ENCODE data around the gene C17orf58.
"Not testable (repeated sequence)": the region's sequence is repeated elsewhere in the genome, so short reads cannot be mapped to it uniquely, and the experiment has no call there.

Gene C17orf58

DNA sequence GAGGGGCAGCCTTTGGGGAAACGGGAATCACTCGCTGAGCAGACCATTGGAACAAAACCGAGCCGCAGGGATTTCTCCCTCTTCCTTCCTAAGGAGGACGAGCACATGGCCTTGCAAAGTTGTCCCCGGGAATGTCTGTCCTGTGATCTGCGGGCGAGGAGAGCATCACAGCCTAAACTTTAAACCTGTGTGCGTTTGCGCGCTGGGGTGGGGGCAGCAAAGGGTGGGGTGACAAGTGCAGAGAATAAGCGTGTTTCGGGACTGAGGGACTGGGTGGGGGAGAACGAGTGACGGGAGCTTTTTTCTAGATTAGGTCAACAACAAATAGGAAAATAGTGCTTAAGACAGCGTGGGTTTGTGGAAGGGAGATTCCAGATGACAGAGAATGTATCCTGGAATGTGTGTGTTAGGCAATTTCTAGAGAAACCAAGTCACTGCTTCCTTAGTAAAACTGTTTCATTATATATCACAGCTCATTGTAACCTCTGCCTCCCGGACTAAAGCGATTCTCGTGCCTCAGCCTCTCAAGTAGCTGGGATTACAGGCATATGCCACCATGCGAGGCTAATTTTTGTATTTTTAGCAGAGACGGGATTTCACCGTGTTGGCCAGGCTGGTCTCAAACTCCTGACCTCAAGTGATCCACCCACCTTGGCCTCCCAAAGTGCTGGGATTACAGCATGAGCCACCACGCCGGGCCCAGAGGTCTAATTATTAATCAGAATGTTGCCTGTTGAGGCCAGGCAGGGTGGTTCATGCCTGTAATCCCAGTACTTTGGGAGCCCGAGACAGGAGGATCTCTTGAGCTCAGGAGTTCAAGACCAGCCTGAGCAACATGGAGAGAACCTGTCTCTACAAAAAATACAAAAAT is at the start of gene C17orf58:
TSS of gene C17orf58 (minus strand) at position 169 of the 871 bp plus-strand sequence. CDS start 271 bp downstream, outside the sequence.
- not testable (repeated sequence) for DNase-seq (ENCODE audit: low read depth)

DNA sequence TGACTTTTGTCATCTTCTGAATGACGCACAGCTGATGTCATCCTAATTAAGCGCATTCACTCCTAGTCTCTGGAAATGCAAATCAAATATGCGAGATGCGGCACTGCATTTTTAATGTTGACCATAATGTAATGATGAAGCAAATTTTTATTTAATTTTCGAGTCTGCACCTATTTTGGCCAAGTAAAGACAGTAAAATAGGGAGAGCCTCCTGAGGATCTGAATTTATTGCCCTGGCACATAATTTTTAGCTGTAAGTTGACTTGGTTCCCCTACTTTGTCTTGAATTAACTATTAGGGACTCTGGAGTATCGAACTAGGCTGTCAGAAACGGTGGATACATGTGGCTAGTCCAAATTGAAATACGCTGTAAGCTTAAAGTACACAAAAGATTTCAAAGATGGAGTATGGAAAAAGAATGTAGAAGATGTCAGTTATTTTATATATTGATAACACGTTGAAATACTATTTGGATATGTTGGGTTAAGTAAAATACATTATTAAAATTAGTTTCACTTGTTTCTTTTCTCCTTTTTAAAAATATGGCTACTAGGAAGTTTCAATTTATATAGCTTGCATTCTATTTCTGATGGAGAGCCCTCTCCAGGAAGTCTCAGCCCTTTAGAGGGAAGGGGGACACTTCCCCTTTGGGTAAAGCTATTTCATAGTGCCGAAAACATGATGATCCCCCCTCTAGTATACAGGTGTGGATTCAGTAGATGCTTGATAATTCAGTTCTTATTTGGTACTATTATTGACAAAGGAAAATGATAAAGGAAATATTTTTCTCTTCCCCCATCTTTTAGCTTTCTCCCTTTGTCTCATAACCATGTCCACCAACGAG is 40.3 kb upstream of the C17orf58 start:
- no peak for DNase-seq (ENCODE audit: low read depth)

DNA sequence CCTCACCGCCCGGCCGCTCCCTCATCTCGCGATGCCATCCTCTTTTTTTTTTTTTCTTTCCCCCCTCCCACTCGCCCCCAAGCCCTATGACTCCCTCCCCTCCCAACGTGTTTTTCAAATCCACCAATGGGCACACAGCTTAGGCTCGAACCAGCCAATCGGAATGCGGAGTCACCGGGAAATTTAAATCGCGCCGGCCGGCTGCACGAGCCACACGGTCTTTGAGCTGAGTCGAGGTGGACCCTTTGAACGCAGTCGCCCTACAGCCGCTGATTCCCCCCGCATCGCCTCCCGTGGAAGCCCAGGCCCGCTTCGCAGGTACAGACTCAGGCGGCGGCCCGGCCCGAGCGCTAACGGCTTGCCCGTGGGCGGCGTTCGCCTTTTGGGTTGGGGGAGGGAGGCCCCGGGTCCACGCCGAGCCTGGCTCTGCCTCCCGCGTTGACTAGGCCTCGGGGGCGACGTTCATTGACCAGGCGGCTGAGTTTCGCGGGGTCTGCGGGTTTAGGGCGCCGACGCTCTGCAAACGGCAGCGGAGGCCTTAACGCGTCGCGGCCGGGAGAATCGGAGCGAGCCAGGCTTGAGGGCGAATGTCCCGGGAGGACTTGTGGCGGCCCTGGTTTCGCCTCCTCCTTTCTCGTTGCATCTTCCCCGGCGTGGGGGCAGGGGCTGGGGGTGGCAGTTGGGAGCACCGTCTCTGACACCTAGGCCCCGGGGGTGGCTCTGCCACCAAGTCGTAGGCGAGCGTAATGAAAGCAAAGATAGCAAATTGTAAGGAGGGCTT is 39.4 kb upstream of the C17orf58 start, which contains the start of gene KPNA2:
TSS of gene KPNA2 (plus strand) at position 213 of the 781 bp plus-strand sequence. CDS start 1,398 bp downstream, outside the sequence.
- DNase-seq (ENCODE audit: low read depth), result peak; percentile 80

DNA sequence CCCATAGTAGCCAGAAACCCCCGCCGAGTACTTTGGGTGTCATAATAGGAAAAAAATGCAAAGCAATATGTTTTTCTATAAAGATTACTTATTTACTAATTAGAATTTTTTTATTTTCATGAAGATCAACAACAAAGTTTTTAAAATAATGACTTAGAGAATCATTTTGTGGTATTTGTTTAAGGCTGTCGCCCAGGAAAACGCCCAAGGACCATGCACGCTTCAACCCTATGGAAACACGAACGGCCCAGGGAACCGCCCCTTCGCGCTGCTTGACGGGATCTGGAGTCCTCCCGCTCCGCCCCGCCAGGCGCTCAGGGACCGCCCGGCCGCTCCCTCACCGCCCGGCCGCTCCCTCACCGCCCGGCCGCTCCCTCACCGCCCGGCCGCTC is 38.9 kb upstream of the C17orf58 start:
- peak; percentile 81 for DNase-seq (ENCODE audit: low read depth)

DNA sequence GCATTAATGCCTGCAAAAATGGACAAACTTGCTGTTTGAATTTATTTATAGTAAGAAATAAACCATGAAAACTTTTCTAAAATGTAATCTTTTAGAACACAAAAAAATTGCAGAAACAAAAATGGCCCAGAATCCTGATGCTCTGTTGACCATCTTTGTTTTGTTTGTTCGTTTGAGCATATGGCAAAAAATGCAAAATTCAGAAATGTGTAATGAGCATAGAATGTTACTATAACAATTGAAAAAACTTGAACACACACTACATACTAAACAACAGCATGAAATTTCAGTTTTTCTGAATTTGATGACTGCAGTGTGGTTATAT is 38.1 kb upstream of the C17orf58 start:
- DNase-seq (ENCODE audit: low read depth), result no peak

DNA sequence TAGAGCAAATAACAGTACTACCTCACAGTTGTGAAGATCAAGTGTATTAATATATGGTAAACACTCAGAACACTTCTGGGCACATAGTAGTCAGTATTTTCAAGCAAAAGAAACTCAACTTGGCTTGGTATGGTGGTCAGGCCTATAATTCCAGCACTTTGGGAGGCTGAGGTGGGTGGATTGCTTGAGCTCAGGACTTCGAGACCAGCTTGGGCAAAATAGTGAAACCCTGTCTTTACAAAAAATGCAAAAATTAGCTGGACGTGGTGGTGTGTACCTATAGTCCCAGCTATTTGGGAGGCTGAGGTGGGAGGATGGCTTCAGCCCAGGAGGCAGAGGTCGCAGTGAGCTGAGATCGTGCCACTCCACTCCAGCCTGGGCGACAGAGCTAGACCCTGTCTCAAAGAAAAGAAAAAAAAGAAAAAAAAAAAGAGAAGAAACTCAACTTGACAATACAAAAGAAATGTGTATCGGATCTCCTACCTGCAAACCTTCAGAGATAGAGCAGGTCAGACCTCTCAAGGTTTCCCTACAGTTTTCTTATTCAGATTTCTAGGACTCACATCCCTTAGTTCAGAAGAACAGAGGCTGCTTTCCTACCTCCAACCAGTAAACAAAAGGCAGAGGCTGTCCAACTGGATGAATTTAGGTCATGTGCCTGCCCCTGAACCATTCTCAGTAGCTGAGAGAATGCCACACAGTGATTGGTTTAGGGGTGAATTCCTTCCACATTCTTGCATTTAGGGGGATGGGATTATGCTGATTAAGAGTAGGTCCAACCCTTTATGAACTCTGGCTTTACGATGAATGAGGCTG is 37.6 kb upstream of the C17orf58 start:
- DNase-seq (ENCODE audit: low read depth), result no peak

DNA sequence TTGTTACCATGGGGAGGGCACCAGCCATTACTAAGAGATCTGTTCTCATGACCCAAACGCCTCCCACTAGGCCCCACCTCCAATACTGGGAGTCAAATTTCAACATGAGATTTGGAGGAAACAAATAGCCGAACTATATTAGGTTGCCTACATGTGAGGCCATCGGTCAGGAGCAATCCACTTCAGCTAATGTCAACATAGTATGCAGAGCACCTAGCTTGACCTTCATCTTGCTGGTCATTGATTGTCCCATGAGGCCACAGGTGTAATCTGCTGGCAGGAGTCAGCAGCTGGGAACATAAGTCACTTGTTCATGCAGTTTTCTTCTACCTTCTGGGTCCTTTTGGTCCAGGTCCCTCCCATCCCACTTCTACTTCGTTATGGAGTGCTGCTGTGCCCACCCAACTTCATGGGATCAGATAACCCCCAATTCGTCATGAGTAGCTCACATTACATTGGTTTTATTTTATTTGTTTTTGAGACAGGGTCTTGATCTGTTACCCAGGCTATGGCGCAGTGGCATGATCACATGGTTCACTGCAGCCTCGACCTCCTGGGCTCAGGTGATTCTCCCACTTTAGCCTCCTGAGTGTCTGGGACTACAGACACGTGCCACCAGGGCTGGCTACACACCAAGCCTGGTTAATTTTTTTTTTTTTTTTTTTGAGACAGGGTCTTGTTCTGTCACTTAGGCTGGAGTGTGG is 33.4 kb upstream of the C17orf58 start:
- DNase-seq (ENCODE audit: low read depth), result no peak

DNA sequence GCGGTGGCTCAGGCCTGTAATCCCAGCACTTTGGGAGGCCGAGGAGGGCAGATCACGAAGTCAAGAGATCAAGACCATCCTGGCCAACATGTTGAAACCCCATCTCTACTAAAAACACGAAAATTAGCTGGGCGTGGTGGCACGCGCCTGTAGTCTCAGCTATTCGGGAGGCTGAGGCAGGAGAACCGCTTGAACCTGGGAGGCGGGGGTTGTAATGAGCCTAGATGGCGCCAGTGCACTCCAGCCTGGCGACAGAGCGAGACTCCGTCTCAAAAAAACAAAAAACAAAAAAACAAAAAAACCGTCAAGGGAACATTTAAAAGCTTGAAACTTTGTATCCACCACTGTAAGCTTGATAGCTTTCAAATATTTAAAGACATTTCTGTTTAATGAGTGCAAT is 26.3 kb upstream of the C17orf58 start:
- not testable (repeated sequence) for DNase-seq (ENCODE audit: low read depth)

DNA sequence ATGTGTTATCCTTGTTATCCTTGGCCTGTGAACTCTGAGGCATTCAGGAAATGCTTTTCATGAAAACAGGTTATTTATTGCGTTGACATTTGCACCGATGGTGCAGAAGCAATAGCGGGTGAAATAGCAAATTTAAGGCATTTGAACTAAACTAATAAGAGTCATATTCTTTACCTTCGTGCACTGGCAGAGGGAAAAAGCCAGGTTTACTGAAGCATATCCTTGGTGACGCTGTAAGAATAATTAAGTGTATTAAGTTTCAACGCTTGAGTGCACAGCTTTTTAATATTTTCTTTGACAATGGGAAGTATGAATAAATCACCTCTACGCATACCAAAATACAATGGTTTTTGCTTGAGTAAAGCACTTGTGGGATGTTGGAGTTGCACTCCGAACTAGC is 25.7 kb upstream of the C17orf58 start:
- DNase-seq (ENCODE audit: low read depth), result no peak

DNA sequence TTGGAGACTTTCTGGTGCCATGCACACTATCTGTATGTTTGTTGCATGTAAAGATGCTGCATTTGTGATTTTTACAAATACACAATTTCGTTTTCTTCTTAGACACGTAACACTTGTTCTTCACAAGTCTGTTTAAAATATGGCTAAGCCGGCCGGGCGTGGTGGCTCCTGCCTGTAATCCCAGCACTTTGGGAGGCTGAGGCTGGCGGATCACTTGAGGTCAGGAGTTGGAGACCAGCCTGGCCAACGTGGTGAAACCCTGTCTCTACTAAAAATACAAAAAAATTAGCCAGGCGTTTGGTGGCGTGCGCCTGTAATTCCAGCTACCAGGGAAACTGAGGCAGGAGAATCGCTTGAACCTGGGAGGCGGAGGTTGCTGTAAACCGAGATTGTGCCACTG is 24.5 kb upstream of the C17orf58 start:
- not testable (repeated sequence) for DNase-seq (ENCODE audit: low read depth)

DNA sequence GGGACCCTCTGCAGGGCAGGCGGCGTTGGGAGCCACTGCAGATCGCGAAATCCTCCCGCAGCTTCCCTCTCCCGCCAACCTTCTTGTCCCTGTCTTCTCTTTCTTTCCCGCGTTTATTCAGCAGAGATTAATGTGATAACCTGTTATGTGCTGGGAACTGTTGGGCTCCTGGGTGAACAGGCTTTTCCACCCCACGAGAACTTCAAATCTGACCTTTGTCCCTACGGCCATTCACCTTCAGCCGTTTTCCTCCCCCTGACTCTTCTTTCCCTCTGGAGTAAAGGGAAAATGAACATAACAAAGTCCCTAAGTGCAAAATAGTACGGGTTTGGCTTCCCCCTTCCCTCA is 24.1 kb upstream of the C17orf58 start:
- DNase-seq (ENCODE audit: low read depth), result no peak

DNA sequence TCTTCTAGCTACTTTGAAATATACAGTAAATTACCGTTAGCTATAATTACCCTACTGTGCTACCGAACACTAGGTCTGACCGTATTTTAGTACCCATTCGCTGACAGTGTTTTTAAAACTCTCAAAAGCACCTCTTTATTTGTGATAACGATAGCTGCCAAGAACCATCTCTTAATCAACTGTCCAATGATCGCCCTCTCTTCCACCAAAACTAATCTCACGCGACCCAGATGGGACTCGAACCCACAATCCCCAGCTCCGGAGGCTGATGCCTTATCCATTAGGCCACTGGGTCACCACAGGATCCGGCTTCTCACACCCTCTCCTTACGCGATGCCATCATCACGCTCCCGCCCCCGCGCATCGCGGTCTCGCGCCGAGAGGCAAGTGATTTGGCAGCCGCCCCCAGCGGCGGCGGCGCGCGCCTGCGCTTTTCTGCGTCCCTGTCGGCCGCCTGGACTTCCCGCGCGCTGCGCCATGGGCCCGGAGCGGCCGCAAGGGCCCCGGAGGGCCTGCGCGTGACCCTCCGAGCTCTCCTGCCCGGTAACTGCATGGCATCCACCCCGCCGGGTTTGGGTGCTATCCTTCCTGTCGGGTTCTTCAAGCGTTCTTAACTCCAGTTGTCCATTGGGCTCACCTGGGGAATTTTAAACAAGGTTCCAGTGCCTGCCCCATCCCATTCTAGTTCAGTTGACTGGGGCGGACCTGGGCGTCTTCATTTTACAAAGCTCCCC is 23.6 kb upstream of the C17orf58 start:
- peak; percentile 95 for DNase-seq (ENCODE audit: low read depth)

DNA sequence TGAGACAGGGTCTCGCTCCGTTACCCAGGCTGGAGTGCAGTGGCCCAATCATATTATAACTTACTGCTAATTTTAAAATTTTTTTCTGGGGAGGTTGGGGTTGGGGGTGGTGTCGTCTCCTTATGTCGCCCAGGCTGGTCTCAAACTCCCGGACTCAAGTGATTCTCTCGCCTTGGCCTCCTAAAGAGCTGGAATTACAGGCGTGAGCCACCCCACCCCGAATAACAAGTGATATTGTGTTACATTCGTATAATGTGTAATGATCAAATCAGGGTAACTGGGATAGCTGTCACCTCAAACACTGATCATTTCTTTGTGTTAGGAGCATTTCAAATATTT is 23.0 kb upstream of the C17orf58 start:
- DNase-seq (ENCODE audit: low read depth), result no peak

DNA sequence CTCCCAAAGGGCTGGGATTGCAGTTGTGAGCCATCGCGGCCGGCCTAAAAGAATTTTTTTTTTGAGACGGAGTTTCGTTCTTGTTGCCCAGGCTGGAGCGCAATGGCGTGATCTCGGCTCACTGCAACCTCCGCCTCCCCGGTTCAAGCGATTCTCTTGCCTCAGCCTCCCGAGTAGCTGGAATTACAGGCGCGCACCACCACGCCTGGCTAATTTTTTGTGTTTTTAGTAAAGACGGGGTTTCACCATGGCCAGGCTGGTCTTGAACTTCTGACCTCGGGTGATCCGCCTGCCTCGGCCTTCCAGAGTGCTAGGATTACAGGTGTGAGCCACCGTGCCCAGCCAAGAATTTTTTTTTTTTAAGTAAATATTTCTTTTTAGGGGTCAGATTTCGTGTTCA is 22.2 kb upstream of the C17orf58 start:
- not testable (repeated sequence) for DNase-seq (ENCODE audit: low read depth)

DNA sequence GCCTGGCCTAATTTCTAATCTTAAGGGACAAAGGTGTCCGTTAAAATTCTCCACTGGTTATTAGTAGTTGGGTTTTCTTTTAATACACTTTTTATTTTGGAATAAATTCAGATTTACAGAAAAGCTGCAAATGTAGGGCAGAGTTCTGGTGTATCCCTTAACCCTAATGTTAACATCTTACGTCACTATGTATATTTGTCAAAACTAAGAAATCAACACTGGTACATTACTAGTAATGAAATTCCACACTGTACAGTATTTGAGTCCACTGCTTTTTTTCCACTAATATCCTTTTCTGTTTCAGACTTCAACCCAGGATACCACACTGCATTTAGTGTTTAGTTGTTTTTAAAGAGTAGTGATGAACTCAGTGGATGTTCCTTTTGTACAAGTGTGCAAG is 20.6 kb upstream of the C17orf58 start:
- DNase-seq (ENCODE audit: low read depth), result no peak

DNA sequence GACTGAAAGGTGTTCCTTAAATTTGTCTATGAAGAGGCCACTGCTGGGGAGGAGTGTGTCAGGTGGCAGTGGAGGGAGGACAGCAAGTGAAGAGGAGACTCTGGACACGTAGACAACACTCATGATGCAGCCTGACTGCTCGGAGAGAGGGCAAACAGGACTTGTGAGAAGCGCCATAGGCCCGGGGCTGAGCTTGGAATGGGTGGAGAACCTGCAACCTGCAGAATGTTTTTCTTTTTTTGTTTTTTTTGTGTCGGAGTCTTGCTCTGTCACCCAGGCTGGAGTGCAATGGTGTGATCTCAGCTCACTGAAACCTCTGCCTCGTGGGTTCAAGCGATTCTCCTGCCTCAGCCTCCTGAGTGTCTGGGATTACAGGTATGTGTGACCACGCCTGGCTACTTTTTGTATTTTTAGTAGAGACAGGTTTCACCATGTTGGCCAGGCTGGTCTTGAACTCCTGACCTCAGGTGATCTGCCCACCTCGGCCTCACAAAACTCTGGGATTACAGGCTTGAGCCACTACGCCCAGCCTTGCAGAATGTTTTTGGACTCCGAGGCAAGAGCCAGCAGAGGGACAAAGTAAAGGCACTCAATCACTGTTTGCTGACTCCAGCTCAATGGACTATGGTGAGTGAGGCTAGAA is 18.9 kb upstream of the C17orf58 start:
- no peak for DNase-seq (ENCODE audit: low read depth)

DNA sequence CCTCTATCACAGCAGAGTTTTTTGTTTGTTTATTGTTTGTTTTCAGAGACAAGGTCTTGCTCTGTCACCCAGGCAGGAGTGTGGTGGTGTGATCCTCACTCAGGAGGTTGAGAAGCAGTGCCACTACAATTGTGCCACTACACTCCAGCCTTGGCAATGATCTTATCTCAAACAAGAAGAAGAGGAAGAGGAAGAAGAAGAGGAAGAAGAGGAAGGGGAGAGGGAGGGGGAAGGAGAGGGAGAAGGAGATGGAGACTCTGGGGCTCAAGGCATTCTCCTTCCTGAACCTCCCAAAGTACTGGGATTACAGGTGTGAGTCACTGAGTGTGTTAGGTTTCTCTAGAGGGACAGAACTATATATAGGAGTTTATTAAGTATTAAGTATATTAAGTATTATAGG is 17.1 kb upstream of the C17orf58 start:
- DNase-seq (ENCODE audit: low read depth), result no peak

DNA sequence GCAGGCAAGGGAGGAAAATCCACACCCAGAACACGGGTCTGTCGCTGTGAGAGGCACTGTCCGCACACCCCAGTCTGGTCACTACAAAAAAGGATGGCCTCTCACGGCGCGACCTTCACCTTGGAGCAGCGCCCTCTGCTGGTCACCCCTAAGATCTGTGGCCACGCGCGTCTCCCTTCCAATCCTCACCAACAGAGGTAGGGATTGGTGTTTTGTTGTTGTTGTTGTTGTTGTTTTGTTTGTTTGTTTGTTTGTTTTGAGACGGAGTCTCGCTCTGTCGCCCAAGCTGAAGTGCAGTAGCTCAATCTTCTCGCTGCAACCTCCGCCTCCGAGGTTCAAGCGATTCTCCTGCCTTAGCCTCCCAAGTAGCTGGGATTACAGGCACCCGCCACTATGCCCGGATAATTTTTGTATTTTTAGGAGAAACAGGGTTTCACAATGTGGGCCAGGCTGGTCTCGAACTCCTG is 15.0 kb upstream of the C17orf58 start:
- DNase-seq (ENCODE audit: low read depth), result peak; percentile 36

DNA sequence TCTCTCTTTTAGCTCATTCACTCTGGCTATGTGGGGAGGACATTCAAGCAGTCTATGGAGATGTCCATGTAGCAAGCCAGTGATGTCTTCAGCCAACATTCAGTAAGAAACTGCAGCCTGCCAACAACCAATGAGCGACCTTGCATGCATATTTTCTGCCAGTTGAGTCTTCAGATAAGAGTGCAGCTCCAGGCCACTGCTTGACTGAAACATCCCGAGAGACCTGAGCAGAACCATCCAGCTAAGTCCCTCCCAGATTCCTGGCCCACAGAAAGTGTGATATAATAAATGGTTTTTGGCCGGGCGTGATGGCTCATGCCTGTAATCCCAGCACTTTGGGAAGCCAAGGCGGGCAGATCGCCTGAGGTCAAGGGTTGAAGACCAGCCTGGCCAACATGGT is 10.5 kb upstream of the C17orf58 start:
- DNase-seq (ENCODE audit: low read depth), result no peak

DNA sequence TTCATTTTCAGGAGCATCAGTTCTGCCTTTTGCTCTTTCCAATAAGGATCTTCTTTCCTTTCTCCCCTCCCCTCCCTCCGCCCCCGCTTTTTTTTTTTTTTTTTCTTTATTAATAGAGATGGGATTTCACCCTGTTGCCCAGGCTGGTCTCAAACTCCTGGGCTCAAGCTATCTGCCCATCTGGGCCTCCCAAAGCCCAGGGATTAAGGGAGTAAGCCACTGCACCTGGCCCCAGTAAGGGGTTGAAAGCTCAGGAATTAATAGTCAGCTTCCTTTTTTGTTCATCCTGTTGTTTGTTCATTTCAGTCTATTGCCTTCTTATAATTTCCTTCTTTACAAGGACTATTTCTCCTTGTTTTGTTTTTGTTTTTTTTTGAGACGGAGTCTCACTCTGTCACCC is 7.9 kb upstream of the C17orf58 start:
- no peak for DNase-seq (ENCODE audit: low read depth)
